KOPT-K1 (cell line): ENCODE results near the gene S100A8.

Experiments
- H3K27ac ChIP-seq: fragments of 200-600 bp; sonication (generic); 2 replicates; pipeline ENCODE4 v1.5.1; 2016; ENCODE audit warnings: antibody characterized with exemption, mild to moderate bottlenecking, low read depth, low read length; ENCODE audit not compliant: poor library complexity, severe bottlenecking
- H3K36me3 ChIP-seq: fragments of 200-600 bp; sonication (generic); 2 replicates; pipeline ENCODE4 v1.5.1; 2017; ENCODE audit warnings: antibody characterized with exemption, mild to moderate bottlenecking, low read length, moderate library complexity; ENCODE audit not compliant: insufficient read depth
- H3K9me3 ChIP-seq: fragments of 200-600 bp; sonication (generic); 2 replicates; pipeline ENCODE4 v1.5.1; 2017; ENCODE audit warnings: antibody characterized with exemption, low read length, mild to moderate bottlenecking; ENCODE audit not compliant: insufficient read depth, poor library complexity, severe bottlenecking

Gene S100A8

GRCh38 chr1:153401461-153401860, 10.6 kb upstream of the S100A8 start:
- H3K36me3 ChIP-seq = no peaks in the 10 kb centered on the region
- H3K9me3 ChIP-seq = no peaks in the 10 kb centered on the region
- no peak overlapping the region for H3K27ac ChIP-seq

- no peaks in the 10 kb centered on the region for H3K9me3 ChIP-seq
- H3K27ac ChIP-seq = no peak overlapping the region
- no peaks in the 10 kb centered on the region for H3K36me3 ChIP-seq
Measured at GRCh38 chr1:153400244-153400643, 9.4 kb upstream of the S100A8 start.

GRCh38 chr1:153399401-153400055, 8.7 kb upstream of the S100A8 start:
- Histone ChIP-seq H3K9me3 (no peaks in the 10 kb centered on the region), H3K27ac (no peak overlapping the region)

GRCh38 chr1:153397924-153398651, 7.2 kb upstream of the S100A8 start:
- H3K36me3 ChIP-seq = no peaks in the 10 kb centered on the region
- H3K27ac ChIP-seq = no peak overlapping the region
- H3K9me3 ChIP-seq = no peaks in the 10 kb centered on the region

More at GRCh38 chr1:153399401-153400055, 8.7 kb upstream of the S100A8 start:
- no peaks in the 10 kb centered on the region for H3K36me3 ChIP-seq

- H3K9me3 ChIP-seq = no peaks in the 10 kb centered on the region
Measured at GRCh38 chr1:153397051-153397923, 6.4 kb upstream of the S100A8 start.

GRCh38 chr1:153396461-153396860, 5.6 kb upstream of the S100A8 start:
- Histone ChIP-seq H3K36me3 (no peaks in the 10 kb centered on the region), H3K27ac (no peak overlapping the region), H3K9me3 (no peaks in the 10 kb centered on the region)

More at GRCh38 chr1:153397051-153397923, 6.4 kb upstream of the S100A8 start:
- Histone ChIP-seq H3K27ac (no peak overlapping the region), H3K36me3 (no peaks in the 10 kb centered on the region)

- Histone ChIP-seq H3K36me3 (no peaks in the 10 kb centered on the region), H3K27ac (no peak overlapping the region), H3K9me3 (no peaks in the 10 kb centered on the region)
Measured at GRCh38 chr1:153395776-153396175, 4.9 kb upstream of the S100A8 start.

GRCh38 chr1:153395136-153395685, 4.3 kb upstream of the S100A8 start:
- H3K27ac ChIP-seq = no peak overlapping the region
- H3K36me3 ChIP-seq = no peaks in the 10 kb centered on the region
- H3K9me3 ChIP-seq = no peaks in the 10 kb centered on the region

GRCh38 chr1:153394391-153394790, 3.5 kb upstream of the S100A8 start:
- Histone ChIP-seq H3K36me3 (no peaks in the 10 kb centered on the region), H3K27ac (no peak overlapping the region), H3K9me3 (no peaks in the 10 kb centered on the region)

- H3K27ac ChIP-seq = no peak overlapping the region
- no peaks in the 10 kb centered on the region for H3K9me3 ChIP-seq
- H3K36me3 ChIP-seq = no peaks in the 10 kb centered on the region
Measured at GRCh38 chr1:153393926-153394325, 3.1 kb upstream of the S100A8 start.

- Histone ChIP-seq H3K9me3 (no peaks in the 10 kb centered on the region), H3K36me3 (no peaks in the 10 kb centered on the region), H3K27ac (no peak overlapping the region)
Measured at GRCh38 chr1:153392822-153393221, 1.9 kb upstream of the S100A8 start.

- Histone ChIP-seq H3K9me3 (no peaks in the 10 kb centered on the region), H3K36me3 (no peaks in the 10 kb centered on the region), H3K27ac (no peak overlapping the region)
Measured at GRCh38 chr1:153392258-153392657, 1.4 kb upstream of the S100A8 start.

GRCh38 chr1:153389973-153390879, 647 bp downstream of the S100A8 start:
- H3K36me3 ChIP-seq = no peaks in the 10 kb centered on the region
- no peak overlapping the region for H3K27ac ChIP-seq
- H3K9me3 ChIP-seq = no peaks in the 10 kb centered on the region

- Histone ChIP-seq H3K9me3 (no peaks in the 10 kb centered on the region), H3K27ac (no peak overlapping the region), H3K36me3 (no peaks in the 10 kb centered on the region)
Measured at GRCh38 chr1:153389401-153389800, 1.5 kb downstream of the S100A8 start.
